8988T (cell line): ENCODE data around the gene PTCH1.

Experiments used
- DNase-seq: peaks from one replicate; pipeline ENCODE4 v3.0.0; 2011

The PTCH1 gene

DNA sequence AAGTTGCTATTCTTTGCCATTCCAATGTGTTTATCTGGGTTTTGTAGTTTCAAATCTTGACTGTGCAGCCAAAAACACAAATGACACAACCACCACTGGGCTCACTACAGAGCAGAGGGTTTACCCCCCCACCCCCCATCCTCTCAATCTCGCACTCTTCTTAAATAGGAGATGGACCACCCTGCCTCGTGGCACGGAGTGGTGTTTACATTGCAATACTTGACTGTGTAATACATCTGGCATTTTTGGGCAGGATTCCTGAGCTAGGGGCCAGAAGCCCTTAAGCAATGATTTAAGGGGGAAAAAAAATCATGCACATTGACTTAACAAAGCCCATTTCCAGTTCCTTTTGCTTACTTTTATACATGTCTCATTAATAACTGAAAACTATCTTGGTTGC, 19.0 kb downstream of the PTCH1 start:
- DNase-seq: no peak

DNA sequence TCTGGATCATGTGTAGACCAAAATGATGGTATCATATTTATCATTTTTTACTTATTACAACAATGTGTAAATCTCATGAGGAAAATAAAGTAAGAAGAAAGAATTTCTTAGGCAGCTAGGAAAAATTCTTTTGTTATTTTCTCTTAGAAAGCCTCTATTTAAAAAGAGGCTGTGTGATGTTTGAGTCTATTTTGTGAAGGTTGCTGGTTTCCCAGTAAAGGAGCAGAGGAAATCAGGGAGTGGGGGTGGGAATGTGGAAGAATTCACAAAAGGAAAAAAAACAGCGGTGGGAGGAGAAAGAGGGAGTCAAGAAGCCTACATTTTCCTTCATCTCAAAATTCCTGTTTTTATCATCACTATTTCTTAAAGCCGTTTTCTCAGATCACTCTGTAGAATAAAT, 20.1 kb downstream of the PTCH1 start:
- DNase-seq: no peak

DNA sequence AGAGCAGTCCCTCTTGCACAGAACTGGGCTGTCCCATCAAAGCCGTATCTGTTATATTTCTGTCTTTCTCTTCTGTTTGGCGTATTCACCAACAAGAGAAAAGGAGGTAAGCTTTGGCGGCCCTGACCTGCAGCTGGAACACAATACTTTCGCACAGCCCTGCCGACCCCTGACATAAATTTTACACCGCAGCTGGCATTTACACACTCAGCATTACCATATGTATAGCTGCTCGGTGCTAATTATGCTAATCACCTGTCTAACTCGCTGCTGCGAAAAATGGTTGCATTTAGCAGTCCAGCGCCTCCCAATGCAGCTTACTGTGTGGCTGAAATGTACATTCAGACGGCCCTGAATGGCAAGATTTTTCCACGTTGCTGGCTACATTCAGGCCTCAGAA, 20.8 kb downstream of the PTCH1 start:
- no peak for DNase-seq

DNA sequence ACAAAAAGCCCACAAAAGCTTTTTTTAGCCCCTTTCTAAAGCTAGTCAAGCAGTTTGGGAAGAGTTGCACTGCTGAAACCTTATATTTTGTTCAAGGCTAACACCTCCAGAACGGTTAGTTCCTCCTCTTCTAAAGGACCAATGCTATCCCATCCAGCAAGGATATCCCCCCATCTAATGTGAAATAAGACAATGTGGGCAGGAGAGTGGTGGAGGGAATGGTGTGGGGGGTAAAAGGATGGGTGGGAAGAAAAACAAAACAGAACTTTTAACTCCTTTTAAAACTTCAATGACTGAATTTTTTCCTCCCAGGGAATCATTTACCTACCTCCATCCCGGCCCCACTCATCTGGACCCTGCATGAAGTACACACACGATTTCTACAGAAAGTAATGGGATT, 21.2 kb downstream of the PTCH1 start:
- no peak for DNase-seq

DNA sequence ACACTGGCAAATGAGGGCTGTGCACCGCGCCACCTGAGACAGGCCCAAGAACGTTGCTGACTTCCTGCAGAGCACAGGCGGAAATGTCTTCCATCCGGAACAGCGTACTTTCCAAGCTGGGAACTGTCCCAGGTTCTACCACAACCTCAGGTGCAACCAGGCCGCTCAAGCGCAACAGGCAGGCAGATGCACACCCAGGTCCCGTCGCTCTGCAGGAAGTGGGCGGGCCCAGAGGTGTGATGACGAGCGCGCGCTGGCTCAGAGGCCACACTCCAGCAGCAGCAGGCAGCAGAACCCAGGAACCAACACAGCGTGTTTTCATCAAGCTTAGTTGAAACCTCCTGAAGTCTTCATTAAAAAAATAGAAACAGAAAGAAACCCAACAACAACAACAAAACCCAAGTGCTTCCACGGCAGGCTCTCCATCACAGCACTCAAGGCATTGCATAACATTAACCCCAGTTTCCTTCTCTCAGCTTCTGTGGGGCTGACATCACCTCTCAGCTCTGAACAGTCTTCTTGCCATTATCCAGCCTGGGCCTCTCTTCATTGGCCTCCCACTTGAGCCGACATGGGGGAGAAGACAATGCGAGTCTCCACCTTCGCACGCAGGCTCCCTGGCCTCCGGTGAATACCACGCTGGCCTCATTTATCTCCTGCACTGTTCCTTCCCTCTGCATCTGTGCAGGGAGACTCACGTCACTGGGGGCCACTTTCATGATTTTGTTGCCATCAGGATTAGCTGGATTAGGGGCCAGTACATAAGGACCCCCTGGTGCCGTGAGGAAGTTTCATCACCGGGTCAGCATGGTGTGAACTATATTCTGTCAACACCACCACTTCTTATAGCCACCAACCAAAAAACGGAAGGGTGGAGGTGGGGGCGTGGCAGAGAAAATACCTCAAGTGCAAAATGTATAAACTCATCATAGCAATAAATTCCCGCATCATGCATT, 22.1 kb downstream of the PTCH1 start:
- DNase-seq: no peak

DNA sequence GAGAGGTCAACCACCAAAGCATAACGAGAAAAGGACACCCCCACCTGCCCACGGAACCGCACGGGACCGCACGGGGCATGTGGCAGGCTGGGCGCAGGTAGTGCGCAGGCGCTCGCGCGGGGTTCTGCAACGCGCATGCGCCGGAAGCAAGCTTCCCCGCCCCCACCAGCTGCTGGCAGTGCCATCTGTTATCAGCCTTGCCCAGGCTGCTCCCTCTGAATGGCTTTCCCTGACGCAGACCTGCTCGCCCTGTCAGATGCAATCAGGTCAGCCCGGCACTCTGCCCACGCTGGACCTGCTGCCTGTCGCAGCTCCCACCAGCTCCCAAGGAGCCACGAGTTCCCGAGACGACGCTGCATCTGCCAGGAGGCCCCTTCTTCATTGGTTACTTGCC, 22.8 kb downstream of the PTCH1 start:
- no peak for DNase-seq

DNA sequence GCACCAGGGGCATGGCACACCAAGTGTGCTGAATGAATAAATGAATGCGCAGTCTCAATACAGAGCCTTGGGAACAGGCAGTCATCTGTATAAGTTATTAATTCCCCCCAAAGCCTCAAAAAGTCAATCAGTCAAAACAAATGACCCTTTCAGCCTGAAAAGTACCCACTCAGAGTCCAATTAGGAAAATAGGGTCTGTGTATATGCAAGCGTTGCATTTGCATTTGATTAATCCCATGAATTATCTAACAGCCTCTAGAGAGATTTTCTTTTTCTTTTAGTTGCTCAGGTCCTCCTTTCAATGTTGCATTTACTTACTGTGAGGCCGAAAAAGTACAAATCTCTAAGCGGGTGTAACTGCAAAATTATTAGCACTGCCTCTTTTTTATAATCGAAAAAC, 23.4 kb downstream of the PTCH1 start:
- DNase-seq: no peak

DNA sequence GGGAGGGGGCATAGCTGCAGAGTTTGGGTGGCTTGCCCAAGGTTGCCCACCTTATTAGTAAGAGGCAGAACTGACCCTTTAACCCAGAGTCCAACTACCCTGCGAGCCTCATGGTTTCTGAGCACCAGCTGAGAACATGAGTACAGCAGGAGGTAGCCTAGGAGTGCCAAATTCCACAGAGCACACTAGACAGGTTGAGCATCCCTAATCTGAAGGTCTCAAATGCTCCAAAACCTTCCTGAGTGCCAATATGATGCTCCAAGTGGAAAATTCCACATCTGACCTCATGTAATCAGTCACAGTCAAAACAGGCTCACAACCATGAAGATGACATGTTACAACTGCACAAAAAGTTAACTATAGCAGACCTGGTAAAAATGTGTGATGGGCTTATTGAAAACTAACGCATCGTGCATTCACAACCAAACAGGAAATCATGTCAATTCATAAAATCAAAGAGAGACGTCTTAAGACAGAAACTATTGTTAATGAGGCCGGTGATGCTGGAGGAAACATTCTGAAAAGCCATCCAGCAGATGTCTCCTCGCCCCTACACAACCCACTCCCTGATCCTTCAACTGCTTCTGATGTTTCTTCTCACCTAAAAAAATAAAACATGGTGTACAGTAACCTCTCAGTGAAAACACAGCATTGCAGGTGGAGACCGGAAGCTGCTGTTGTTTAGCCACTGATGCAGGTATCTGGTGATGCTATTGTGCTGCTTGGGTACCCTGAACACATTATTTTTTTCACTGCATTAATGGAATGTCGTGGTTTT, 25.0 kb downstream of the PTCH1 start:
- no peak for DNase-seq

DNA sequence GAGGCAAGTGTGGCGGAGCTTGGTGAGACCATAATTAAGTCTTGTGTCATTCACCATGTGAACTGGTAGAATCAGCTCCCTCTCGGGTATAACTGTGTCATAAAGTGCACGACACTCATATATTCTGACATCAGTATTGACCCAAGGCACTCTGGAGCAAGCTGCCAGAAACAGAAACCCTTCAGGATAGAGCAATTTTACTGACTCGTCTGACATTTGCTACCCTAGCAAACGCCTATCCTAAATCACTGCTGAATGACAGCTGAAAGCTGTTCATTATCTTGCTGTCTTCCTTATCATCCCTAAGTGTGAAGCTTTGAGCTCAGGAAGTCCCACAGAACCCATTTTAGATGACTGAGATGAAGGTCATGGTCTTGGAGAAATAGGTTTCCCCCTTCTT, 27.8 kb downstream of the PTCH1 start:
- DNase-seq: no peak

DNA sequence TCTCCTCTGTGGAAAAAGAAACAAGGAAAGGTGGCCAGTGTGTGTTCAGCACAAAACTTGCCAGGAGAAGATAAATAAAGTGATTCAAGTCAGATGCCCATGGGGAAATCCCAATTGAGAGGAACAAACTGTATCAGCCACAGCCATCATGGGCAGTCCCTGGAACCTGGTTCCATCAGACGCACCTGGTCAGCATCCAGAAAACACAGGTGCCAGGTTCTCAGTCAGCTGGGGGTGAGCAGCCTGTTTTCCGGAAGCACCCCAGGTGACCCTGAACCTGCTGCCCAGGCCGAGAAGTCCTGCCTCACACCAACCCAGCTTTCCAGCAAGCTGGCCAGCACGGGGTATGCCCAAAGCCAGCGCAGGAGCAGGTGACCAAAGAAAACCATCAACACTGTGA, 30.5 kb downstream of the PTCH1 start:
- no peak for DNase-seq

DNA sequence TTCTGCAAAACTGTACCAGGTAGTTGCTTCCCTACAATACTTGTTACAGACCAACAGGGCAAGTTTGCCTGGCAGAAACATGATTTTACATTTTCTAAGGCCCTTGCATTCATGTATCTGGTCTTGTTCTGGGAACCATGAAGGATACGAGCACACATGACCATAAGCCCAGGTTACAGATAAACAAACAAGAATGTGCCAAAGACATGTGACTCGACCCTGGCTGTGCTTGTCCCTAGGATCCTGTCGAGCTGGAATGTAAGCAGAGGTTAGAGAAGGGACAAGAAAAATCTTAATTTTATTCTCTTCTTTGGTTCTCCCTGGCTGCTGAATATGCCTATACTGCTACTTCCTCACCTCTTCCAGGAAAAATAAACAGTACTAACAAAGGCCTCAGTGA, 32.5 kb downstream of the PTCH1 start:
- DNase-seq: no peak

DNA sequence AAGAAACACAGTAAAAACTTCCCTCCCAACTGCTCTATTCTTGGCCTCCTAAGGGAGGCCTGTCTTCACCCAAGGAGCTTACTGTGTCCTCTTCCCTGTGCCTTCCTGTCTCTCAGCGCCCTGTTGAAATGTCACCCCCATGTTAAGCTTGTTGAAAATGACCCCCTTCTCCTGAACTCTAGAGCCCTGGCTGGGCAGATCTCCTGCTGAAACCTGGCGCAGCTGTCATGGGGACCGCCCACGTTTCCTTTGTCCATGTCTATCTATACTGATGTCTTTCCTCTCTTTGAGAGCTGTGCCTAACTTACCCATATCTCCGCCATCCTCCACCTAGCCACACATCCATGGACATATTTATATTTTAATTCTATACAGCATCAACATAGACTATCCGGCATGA, 33.3 kb downstream of the PTCH1 start:
- DNase-seq: no peak

DNA sequence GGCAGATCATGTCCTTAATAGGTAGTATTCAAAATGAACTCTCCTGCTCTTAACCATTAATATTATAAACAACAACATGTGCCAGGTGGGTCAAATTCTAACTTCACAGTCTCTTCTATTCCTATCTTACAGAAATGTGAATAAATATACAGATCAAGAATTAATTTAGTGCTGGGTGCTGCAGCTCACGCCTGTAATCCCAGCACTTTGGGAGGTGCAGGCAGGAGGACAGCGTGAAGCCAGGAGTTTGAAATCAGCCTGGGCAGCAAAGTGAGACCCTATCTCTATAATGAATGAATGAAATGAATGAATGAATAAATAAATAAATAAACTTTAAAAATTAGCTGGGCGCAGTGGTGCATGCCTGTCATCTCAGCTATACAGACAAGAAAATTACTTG, 34.1 kb downstream of the PTCH1 start:
- no peak for DNase-seq

DNA sequence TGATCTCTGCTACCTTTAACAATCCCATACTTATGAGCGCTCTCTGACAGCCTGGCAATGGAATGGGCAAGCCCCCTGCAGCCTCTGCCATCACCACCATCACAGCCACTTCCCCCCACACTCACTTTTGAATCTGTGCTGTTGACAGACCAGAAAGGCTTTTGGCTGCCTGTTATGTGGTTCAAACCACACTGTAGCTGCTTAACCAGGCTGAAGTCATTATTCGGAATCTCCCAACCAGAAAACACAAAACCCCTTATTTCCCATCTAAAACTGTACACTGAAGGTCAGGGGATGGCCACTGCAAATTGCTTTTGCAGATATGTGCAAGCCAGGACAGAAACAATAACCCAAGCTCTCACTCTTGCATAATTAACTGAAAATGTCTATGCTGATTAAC, 35.8 kb downstream of the PTCH1 start:
- no peak for DNase-seq

DNA sequence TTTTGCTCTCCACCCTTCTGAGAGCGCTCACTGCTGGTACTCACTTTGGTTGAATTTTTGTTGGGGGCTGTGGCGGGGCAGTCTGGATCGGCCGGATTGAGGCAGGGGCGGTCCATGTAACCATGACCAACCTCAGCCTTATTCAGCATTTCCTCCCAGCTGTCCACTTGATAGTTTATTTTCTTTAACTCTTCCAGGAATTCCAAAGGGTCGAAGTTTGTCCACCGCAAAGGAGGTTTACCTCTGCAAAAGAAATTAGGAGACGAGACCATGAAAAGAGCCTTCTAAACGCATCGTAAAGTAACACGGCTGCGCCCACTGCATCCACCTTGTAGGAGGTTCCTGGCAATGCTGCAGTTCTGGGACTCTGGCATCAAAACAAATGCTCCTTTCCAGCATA, 36.4 kb downstream of the PTCH1 start:
- no peak for DNase-seq

DNA sequence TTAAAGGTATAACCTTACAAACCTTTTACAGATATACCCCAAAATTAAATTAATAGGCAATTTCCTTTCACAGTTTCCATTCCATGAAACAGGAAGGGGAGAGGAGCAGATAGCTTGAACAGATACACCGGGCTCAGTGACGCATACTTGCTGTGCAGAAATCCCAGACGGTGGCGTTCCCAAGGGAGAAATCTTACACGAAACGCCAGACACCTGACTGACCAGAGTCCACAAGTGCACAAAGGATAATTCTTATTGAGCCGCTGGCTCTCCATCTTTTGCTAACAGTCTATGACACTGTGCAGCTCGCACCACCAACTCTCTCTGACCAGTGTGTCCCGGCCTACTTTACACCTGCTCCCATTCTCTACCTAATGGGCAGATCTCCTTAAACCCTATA, 37.4 kb downstream of the PTCH1 start:
- DNase-seq: no peak

DNA sequence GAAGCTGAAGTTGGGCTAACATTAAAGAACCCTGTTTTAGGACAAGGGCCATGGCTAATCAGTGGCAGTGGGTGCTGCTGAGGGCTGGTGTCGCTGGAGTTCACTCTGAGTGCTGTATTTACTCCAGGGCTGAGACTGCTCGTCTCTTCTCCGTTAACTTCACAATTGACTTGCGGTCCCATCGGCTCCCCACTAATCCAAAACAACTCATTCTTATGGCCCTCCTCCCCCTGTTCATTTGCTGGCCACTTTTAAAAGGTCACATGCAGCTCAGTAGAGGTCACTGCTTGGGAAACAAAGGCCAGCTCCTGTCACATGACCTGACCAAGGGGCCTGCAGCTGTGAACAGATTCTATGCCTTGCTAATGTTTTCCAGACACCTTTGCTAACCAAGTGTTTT, 38.4 kb downstream of the PTCH1 start:
- no peak for DNase-seq

DNA sequence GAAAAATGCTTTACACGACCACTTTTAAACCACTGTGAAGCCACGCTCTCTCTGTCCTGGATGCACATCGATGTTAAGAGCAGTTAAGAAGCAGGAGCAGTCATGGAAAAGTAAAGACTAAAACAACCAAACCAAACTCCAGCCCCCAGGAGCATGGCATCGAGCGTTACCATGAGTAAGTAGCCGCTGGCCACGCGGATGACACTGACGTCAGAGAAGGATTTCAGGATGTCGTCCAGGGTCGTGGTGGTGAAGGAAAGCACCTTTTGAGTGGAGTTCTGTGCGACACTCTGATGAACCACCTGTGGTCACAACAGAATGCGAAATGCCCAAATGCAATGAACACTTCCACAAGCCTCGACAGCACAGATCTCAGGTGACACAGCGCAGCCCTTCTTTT, 38.9 kb downstream of the PTCH1 start:
- no peak for DNase-seq

DNA sequence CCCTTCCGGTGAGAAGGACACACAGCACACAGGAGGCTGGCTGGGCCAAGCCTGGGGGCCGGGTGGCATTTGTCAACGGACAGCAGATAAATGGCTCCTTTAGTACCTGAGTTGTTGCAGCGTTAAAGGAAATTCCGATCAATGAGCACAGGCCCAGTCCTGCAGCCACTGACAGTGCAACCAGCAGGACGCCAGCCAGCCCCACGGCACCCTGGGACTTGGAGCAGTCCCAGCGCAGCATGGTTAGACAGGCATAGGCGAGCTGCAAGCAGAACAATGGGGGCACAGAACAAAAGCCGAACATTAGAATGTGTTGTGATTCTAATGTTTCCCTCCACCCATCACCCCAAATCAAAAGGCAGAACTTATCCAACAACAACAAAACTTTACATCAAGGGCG, 39.3 kb downstream of the PTCH1 start:
- no peak for DNase-seq

DNA sequence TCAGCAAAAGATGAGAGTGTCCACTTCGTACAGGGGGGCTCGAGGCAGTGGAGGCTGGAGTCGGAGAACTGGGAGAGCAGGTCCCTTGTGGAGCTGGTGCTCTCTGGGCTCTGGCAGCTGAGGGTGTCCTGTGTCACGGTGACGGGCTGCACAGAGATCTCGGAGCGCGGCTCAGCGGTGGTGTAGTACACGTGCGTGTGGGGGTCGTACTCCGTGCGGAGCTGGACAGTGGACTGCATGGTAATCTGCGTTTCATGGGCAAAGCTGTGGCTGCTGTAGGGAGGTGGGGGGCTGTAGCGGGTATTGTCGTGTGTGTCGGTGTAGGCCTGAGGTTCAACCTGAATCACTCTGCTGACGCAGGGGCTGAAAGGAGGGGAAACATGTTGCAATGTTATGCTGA, 48.0 kb downstream of the PTCH1 start:
- no peak for DNase-seq

DNA sequence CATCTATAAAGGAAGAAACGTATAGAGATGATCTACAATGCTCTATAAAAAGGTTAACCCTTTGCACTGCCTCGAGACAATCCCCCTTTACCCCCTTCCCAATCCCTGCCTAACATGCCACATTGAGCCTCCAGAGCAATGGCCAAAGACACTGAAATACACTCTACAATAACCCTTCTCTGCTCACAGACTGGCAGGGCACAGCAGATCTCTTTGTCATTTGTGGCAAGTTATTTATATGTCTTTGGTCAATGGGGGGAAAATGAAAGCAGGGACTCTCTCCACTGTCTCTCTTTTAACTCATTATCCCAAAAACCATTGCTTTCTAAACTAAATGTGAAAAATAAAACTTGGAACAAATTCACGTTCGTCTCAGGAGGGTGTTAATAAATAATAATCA, 51.7 kb downstream of the PTCH1 start:
- DNase-seq: no peak

DNA sequence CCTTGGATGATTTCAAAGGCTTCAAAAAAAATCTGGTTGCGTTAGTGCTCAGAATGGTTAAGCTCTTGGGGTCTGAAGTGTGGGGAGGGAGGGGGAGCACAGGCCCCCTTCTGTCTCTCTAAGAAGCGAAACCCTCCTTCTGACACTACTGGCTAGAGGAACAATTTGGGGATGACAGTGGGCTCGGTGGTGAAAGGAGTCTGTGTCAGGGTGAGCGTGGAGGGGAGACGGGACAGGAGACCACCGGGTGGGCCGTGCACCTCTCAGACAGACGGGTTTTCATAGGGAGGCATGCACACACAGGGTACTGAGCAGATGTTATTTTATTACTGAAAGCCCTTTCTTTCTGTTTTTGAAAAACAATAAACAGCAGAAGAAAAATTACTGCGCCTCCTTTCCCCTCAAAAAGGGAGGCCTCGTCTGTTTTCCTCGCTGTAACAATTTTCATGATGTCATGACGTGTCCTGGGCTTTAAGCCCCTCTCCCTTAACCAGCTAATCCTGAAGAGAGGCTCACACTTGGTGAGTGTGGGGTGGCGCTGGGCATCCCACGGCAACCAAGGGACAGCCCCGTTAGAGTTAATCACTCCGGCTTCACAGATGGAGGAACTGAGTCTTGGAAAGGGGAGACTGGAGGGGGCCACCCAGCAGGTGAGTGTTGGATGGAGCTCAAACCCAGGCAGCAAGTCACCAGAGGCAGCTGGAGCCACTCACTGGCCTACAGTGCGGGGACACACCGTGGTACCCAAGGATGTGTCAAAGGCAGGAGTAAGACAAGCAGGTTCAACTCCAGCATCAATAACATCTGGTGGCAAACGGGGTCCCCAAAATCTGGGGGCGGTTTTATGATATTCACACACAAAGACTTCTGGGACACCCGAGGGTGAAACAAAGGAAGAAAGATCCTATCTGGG, 53.4 kb downstream of the PTCH1 start:
- no peak for DNase-seq
